Measurements from ENCODE around the gene NPHP1. TPM values are rescaled to one million over a fixed set of nuclear protein-coding genes. Genes with fewer than 3 reads are reported as not detected.
"Not testable (repeated sequence)": the region's sequence is repeated elsewhere in the genome, so short reads cannot be mapped to it uniquely, and the experiment has no call there.

The NPHP1 gene
- total RNA-seq, 1 experiment from 2014 or later: 1.8 TPM

GRCh38 chr2:110130757-110131156 is 74.1 kb downstream of the NPHP1 start:
- no peak for DNase-seq (ENCODE audit: low read depth)

- DNase-seq (ENCODE audit: low read depth): no peak
Measured at GRCh38 chr2:110126906-110127305, 77.9 kb downstream of the NPHP1 start.

GRCh38 chr2:110126086-110126773 is 78.6 kb downstream of the NPHP1 start:
- no peak for DNase-seq (ENCODE audit: low read depth)

- DNase-seq (ENCODE audit: low read depth): no peak
Measured at GRCh38 chr2:110124939-110125691, 79.7 kb downstream of the NPHP1 start.

- no peak for DNase-seq (ENCODE audit: low read depth)
Measured at GRCh38 chr2:110124038-110124825, 80.6 kb downstream of the NPHP1 start.

- no peak for DNase-seq (ENCODE audit: low read depth)
Measured at GRCh38 chr2:110121592-110121991, 83.2 kb downstream of the NPHP1 start.

GRCh38 chr2:110121052-110121334 is 83.8 kb downstream of the NPHP1 start:
- DNase-seq (ENCODE audit: low read depth): no peak

GRCh38 chr2:110120171-110121051 is 84.4 kb downstream of the NPHP1 start:
- peak; percentile 21 for DNase-seq (ENCODE audit: low read depth)

- peak; percentile 37 for DNase-seq (ENCODE audit: low read depth)
Measured at GRCh38 chr2:110116033-110116710, 88.6 kb downstream of the NPHP1 start.

GRCh38 chr2:110115291-110116032 is 89.4 kb downstream of the NPHP1 start, which contains the start of gene MALL:
Gene MALL (minus strand): TSS chr2:110115822. CDS start chr2:110115792, 30 bp downstream.
- DNase-seq (ENCODE audit: low read depth): no peak

GRCh38 chr2:110114831-110115255 is 90.0 kb downstream of the NPHP1 start:
- DNase-seq (ENCODE audit: low read depth): no peak

- DNase-seq (ENCODE audit: low read depth): peak; percentile 44
Measured at GRCh38 chr2:110113961-110114591, 90.7 kb downstream of the NPHP1 start.

GRCh38 chr2:110108291-110108690 is 96.5 kb downstream of the NPHP1 start:
- not testable (repeated sequence) for DNase-seq (ENCODE audit: low read depth)

- DNase-seq (ENCODE audit: low read depth): no peak
Measured at GRCh38 chr2:110107092-110108079, 97.4 kb downstream of the NPHP1 start.

- peak; percentile 79 for DNase-seq (ENCODE audit: low read depth)
Measured at GRCh38 chr2:110106642-110107041, 98.2 kb downstream of the NPHP1 start.

GRCh38 chr2:110105608-110106467 is 99.0 kb downstream of the NPHP1 start:
- DNase-seq (ENCODE audit: low read depth): peak; percentile 98

GRCh38 chr2:110105183-110105582 is 99.6 kb downstream of the NPHP1 start:
- DNase-seq (ENCODE audit: low read depth): no peak
